H1 (cell line): ENCODE data around the gene MT1B. TPM values are rescaled to one million over a fixed set of nuclear protein-coding genes. Genes with fewer than 3 reads are reported as not detected.

ENCODE experiments used
- BACH1 ChIP-seq: IDR thresholded peaks from 2 replicates; pipeline ENCODE4 v1.6.1; 2012; ENCODE audit warnings: low read length, improper control_type of control experiment
- CTBP2 ChIP-seq: IDR thresholded peaks from 2 replicates; pipeline ENCODE4 v1.7.0; 2011; ENCODE audit warnings: borderline replicate concordance, mild to moderate bottlenecking, moderate library complexity, mixed read lengths, low read length; ENCODE audit not compliant: insufficient read depth, insufficient read length
- EZH2 ChIP-seq: fragments of 200-600 bp; sonication (generic); IDR thresholded peaks from 2 replicates; pipeline ENCODE4 v1.7.1; 2012; ENCODE audit warnings: low read depth, mild to moderate bottlenecking, moderate library complexity, low read length, inconsistent platforms; ENCODE audit not compliant: severe bottlenecking
- JUN ChIP-seq: IDR thresholded peaks from 2 replicates; pipeline ENCODE4 v1.6.1; 2011; ENCODE audit warnings: low read depth, mild to moderate bottlenecking, improper control_type of control experiment, low read length
- KDM4A ChIP-seq: IDR thresholded peaks from one replicate; pipeline ENCODE4 v1.7.1; 2012; ENCODE audit warnings: low read depth, mild to moderate bottlenecking, moderate library complexity, low read length, inconsistent platforms; ENCODE audit not compliant: severe bottlenecking
- KDM5A ChIP-seq: fragments of 200-600 bp; IDR thresholded peaks from 2 replicates; pipeline ENCODE4 v1.7.1; 2012; ENCODE audit warnings: mild to moderate bottlenecking, low read length, inconsistent platforms, mixed read lengths
- MAFK ChIP-seq: IDR thresholded peaks from 2 replicates; pipeline ENCODE4 v1.6.1; 2012; ENCODE audit warnings: low read depth, mild to moderate bottlenecking, improper control_type of control experiment, low read length
- POU5F1 ChIP-seq: IDR thresholded peaks from 2 replicates; pipeline ENCODE4 v1.6.1; 2011; ENCODE audit warnings: low read depth, mild to moderate bottlenecking, low read length, moderate library complexity
- RAD21 ChIP-seq, 2 experiments: IDR thresholded peaks in 1 of 2; conservative IDR thresholded peaks in 1 of 2; 2 replicates each; pipeline ENCODE4 v1.6.1; 2011; ENCODE audit warnings: low read depth in 2 of 2, low read length in 2 of 2, improper control_type of control experiment in 1 of 2, inconsistent platforms in 1 of 2, mild to moderate bottlenecking in 1 of 2, moderate library complexity in 1 of 2
- RBBP5 ChIP-seq: IDR thresholded peaks from 2 replicates; pipeline ENCODE4 v1.7.1; 2012; ENCODE audit warnings: low read depth, mild to moderate bottlenecking, inconsistent platforms, low read length, moderate library complexity, borderline replicate concordance
- SAP30 ChIP-seq: fragments of 300-600 bp; sonication (generic); IDR thresholded peaks from 2 replicates; pipeline ENCODE4 v1.7.1; 2012; ENCODE audit warnings: low read length, moderate library complexity, mild to moderate bottlenecking, inconsistent platforms; ENCODE audit not compliant: insufficient read depth, insufficient replicate concordance
- SP1 ChIP-seq: IDR thresholded peaks from 2 replicates; pipeline ENCODE4 v1.6.1; 2011; ENCODE audit warnings: low read depth, low read length
- SP2 ChIP-seq: IDR thresholded peaks from 2 replicates; pipeline ENCODE4 v1.6.1; 2012; ENCODE audit warnings: mild to moderate bottlenecking, low read length, inconsistent platforms
- TAF1 ChIP-seq: IDR thresholded peaks from 2 replicates; pipeline ENCODE4 v1.6.1; 2011; ENCODE audit warnings: mild to moderate bottlenecking, low read depth, low read length
- USF2 ChIP-seq: IDR thresholded peaks from 2 replicates; pipeline ENCODE4 v1.6.1; 2011; ENCODE audit warnings: low read length, improper control_type of control experiment
- polyA plus RNA-seq, 7 experiments: library from polyadenylated mRNA; depleted of rRNA in 3 of 7; stranded (reverse) in 5 of 7; unstranded in 2 of 7; fragments of >200 nt in 5 of 7; fragments of 200-250 nt in 2 of 7; gene quantifications; 1 replicate in 5 of 7; 2 replicates in 1 of 7; 4 replicates in 1 of 7; pipeline versions ENCODE4 v1.2.1 to v1.2.3, GENCODE V29; 2011 to 2013; ENCODE audit warnings: missing spikeins in 2 of 7, mixed read lengths in 2 of 7
- total RNA-seq: library from RNA; stranded (reverse); fragmentation: NEBNext Ultra II Directional; extraction: Animal tissue kit (Norgen Biotek cat#: 25700); gene quantifications from 2 replicates; pipeline ENCODE4 v1.2.1, GENCODE V29; 2021

MT1B gene
- total and polyA plus RNA-seq, 2 of the 8 experiments (the other 6 are each of a cell fraction or from before 2014, with no cell fraction given) = not detected

- no peak for TF ChIP-seq KDM5A
- TF ChIP-seq MAFK = no peak
- TF ChIP-seq BACH1 = no peak
- TF ChIP-seq SP1 = no peak
- no peak for TF ChIP-seq JUN
- no peak for TF ChIP-seq KDM4A
- TF ChIP-seq SP2 = no peak
- peak; percentile 6 for TF ChIP-seq EZH2
- no peak for TF ChIP-seq SAP30
- no peak for TF ChIP-seq CTBP2
- no peak for TF ChIP-seq USF2
- no peak for TF ChIP-seq POU5F1
- peak; percentile 68 to 78 for TF ChIP-seq RAD21 (IDR thresholded peaks at IDR 0.05 in 1 of 2, conservative IDR thresholded peaks at IDR 0.05 in 1 of 2; ENCODE audit: low read depth in 2 of 2, low read length in 2 of 2)
- TF ChIP-seq TAF1 = no peak
- TF ChIP-seq RBBP5 = no peak
Observed at GRCh38 chr16:56673921-56674320, 22.2 kb downstream of the MT1B start (continued).
